Tibial nerve (tissue), 3 donors: ENCODE data around the gene MED13L.

ENCODE experiments used
- POLR2A ChIP-seq, 2 donors: fragments of 450-650 bp; IDR thresholded peaks; one replicate each; pipeline ENCODE4 v1.6.1; 2017; ENCODE audit warnings: antibody characterized with exemption in 2 of 2, mild to moderate bottlenecking in 2 of 2, moderate library complexity in 2 of 2
- TF ChIP-seq, protein P1 (sequence below), 5 experiments: fragments of 200-600 bp in 3 of 5; fragments of 450-650 bp in 2 of 5; sonication (generic) in 3 of 5; IDR thresholded peaks; one replicate each; pipeline ENCODE4 v1.5.1; 2016 to 2019; ENCODE audit warnings: antibody characterized with exemption in 5 of 5, mild to moderate bottlenecking in 3 of 5, moderate library complexity in 2 of 5

DNA sequence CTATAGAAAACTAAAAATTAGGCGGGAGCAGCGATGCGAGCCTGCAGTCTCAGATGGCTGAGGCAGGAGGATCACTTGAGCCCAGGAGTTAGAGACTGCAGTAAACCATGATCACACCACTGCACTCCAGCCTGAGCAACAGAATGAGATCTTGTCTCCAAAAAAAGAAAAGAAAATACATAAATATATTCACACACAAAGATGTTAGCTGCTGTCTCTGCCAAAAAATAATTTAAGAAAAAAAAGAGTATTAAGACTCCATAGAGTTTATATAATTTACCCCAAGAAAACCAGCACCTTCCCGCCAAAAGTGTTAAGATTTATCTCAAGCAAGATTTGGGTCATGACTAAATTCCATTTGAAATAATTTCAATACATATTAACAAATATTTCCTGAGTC, 102.6 kb downstream of the MED13L start:
- TF ChIP-seq, protein P1, sequence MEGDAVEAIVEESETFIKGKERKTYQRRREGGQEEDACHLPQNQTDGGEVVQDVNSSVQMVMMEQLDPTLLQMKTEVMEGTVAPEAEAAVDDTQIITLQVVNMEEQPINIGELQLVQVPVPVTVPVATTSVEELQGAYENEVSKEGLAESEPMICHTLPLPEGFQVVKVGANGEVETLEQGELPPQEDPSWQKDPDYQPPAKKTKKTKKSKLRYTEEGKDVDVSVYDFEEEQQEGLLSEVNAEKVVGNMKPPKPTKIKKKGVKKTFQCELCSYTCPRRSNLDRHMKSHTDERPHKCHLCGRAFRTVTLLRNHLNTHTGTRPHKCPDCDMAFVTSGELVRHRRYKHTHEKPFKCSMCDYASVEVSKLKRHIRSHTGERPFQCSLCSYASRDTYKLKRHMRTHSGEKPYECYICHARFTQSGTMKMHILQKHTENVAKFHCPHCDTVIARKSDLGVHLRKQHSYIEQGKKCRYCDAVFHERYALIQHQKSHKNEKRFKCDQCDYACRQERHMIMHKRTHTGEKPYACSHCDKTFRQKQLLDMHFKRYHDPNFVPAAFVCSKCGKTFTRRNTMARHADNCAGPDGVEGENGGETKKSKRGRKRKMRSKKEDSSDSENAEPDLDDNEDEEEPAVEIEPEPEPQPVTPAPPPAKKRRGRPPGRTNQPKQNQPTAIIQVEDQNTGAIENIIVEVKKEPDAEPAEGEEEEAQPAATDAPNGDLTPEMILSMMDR (IDR thresholded peaks at IDR 0.05) = no peak
- TF ChIP-seq POLR2A (IDR thresholded peaks at IDR 0.05) = no peak
